MM.1S (cell line): Measurements from ENCODE around the gene ACVR1.

Experiments used
- EZH2 ChIP-seq: fragments of 300-600 bp; sonication (generic); optimal IDR thresholded peaks from 2 replicates; pipeline ENCODE3; 2017; ENCODE audit warnings: low read depth, mild to moderate bottlenecking, antibody characterized with exemption, low read length, mixed read lengths
- TF ChIP-seq, protein P1 (sequence below): fragments of 300-600 bp; sonication (generic); IDR thresholded peaks from 2 replicates; pipeline ENCODE4 v1.5.1; 2016; ENCODE audit warnings: antibody characterized with exemption, low read length, mixed read lengths

- TF ChIP-seq, protein P1, sequence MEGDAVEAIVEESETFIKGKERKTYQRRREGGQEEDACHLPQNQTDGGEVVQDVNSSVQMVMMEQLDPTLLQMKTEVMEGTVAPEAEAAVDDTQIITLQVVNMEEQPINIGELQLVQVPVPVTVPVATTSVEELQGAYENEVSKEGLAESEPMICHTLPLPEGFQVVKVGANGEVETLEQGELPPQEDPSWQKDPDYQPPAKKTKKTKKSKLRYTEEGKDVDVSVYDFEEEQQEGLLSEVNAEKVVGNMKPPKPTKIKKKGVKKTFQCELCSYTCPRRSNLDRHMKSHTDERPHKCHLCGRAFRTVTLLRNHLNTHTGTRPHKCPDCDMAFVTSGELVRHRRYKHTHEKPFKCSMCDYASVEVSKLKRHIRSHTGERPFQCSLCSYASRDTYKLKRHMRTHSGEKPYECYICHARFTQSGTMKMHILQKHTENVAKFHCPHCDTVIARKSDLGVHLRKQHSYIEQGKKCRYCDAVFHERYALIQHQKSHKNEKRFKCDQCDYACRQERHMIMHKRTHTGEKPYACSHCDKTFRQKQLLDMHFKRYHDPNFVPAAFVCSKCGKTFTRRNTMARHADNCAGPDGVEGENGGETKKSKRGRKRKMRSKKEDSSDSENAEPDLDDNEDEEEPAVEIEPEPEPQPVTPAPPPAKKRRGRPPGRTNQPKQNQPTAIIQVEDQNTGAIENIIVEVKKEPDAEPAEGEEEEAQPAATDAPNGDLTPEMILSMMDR = no peak
- no peak for TF ChIP-seq EZH2
Observed at GRCh38 chr2:157749684-157750083, 126.4 kb downstream of the ACVR1 start.
